Activated T-cell treated with anti-CD3 and anti-CD28 coated beads, Interleukin-2, amount 50 U/mL, for 48 hours (primary cell): ENCODE measurements around the gene GPC6.

Source experiments
- DNase-seq, 2 experiments: peaks; one replicate each; pipeline ENCODE4 v3.0.0-alpha.2; 2020

The GPC6 gene

GRCh38 chr13:94143624-94144350 is 917.2 kb downstream of the GPC6 start:
- no peak for DNase-seq

- no peak for DNase-seq
Measured at GRCh38 chr13:94145966-94146365, 919.4 kb downstream of the GPC6 start.

- DNase-seq, result no peak
Measured at GRCh38 chr13:94153586-94153985, 927.0 kb downstream of the GPC6 start.

- DNase-seq, result no peak
Measured at GRCh38 chr13:94154367-94154766, 927.8 kb downstream of the GPC6 start.

GRCh38 chr13:94157705-94158218 is 931.2 kb downstream of the GPC6 start:
- no peak for DNase-seq

- no peak for DNase-seq
Measured at GRCh38 chr13:94160875-94161274, 934.3 kb downstream of the GPC6 start.

- no peak for DNase-seq
Measured at GRCh38 chr13:94162289-94162688, 935.7 kb downstream of the GPC6 start.

- DNase-seq, result no peak
Measured at GRCh38 chr13:94163535-94163934, 936.9 kb downstream of the GPC6 start.

GRCh38 chr13:94168783-94169453 is 942.3 kb downstream of the GPC6 start:
- no peak for DNase-seq

GRCh38 chr13:94169454-94170144 is 943.0 kb downstream of the GPC6 start:
- no peak for DNase-seq

- no peak for DNase-seq
Measured at GRCh38 chr13:94170145-94170571, 943.6 kb downstream of the GPC6 start.

GRCh38 chr13:94172416-94172815 is 945.8 kb downstream of the GPC6 start:
- no peak for DNase-seq

GRCh38 chr13:94173312-94173854 is 946.8 kb downstream of the GPC6 start:
- DNase-seq, result no peak

- DNase-seq, result no peak
Measured at GRCh38 chr13:94174009-94174408, 947.4 kb downstream of the GPC6 start.

- no peak for DNase-seq
Measured at GRCh38 chr13:94175076-94175475, 948.5 kb downstream of the GPC6 start.

- DNase-seq, result no peak
Measured at GRCh38 chr13:94176561-94176960, 950.0 kb downstream of the GPC6 start.

- DNase-seq, result no peak
Measured at GRCh38 chr13:94177041-94177440, 950.4 kb downstream of the GPC6 start.

- no peak for DNase-seq
Measured at GRCh38 chr13:94178625-94179244, 952.1 kb downstream of the GPC6 start.

GRCh38 chr13:94181461-94182107 is 955.0 kb downstream of the GPC6 start:
- no peak for DNase-seq

- DNase-seq, result no peak
Measured at GRCh38 chr13:94182185-94182761, 955.7 kb downstream of the GPC6 start.

GRCh38 chr13:94186470-94186869 is 959.9 kb downstream of the GPC6 start:
- no peak for DNase-seq
